ENCODE results near the gene PTPRT.
"Not testable (repeated sequence)": the region's sequence is repeated elsewhere in the genome, so short reads cannot be mapped to it uniquely, and the experiment has no call there.

Gene PTPRT

DNA sequence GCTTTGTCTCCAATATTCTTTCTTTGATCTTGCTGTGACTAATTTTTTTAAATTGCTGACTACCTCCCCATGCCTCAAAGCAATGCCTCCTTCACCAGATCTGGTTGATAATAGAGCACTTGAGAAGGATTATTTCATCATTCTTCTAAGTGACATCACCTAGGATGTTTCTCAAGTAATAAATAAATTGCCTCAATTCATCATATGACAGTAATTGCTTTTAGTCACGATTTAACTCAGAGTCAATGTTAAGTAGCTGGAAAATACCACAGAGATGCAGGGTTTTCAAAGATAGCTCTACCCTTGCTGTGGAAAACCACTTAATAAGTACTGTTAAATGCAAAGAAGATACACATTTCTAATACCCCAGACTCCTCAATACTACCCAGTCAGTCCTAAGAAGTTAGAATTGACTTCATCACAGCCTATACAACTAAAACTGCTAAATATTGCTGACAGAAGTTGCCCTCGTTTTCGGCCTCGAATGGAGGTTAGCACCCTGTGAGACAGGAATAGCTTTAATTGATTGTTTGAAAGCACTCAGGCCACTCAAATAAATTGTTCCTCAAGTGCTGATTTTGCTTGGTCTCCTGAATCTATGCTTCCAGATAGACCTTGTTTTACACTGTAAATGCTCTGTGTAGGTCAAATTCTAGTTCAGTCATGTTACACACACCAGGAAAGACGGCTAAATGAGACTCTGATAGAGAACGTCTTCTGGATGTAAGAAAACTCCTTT is 931.0 kb downstream of the PTPRT start:
- DNase-seq = no peak

DNA sequence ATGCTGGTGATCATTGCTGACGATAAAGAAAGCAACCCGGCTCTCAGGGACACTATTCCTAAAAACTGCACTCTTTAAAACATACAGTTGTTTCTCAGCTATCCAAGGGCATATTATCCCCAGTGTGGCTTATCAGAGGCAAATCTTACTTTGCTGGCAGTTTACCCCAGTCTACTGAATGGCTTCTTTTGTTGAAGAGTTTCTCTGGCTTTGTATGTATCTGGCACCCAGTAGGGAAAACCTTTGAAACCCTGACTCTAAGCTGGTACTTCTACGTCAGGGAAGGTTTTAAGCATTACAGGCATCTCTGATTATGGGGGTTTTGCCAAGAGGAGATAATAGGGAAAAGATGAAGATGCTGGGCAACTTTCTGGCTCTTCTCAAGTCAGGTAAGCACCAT is 933.9 kb downstream of the PTPRT start:
- DNase-seq = no peak

DNA sequence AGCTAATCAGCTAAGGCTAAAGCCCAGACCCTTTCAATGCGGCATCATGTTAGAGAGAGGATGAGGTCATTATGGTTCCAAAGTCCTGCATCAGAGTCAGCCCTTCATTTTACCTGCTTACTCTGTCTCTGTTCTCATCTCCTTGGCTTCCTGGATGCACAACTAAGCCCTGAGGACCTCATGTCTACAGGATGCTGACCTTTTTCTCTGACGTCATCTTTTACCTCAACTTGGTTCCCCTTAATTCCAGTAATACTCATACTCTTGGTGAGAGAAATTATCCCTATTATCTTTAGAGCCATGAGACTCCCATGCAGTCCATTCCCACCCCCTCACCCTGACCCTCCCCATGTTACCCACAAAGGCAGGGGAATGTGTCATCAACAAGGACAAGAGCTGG is 935.0 kb downstream of the PTPRT start:
- no peak for DNase-seq

DNA sequence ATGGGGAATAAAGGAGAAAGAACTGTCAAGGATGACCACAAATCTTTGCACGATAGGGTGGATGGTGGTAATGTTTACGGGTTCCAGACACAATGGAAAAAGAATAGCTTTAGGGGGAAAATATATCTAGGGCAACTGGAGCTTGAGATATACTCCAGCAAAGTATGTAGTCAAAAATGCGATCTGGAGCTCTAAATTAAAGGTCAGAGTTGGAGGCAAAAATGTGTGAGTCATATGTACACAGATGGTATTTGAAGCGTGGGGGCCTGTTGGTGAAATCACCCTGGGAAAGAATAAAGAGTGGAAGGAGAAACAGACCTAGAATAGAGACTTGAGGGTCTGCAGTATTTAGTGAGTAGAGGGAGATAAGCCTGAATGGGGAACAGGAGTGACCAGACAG is 937.6 kb downstream of the PTPRT start:
- no peak for DNase-seq

DNA sequence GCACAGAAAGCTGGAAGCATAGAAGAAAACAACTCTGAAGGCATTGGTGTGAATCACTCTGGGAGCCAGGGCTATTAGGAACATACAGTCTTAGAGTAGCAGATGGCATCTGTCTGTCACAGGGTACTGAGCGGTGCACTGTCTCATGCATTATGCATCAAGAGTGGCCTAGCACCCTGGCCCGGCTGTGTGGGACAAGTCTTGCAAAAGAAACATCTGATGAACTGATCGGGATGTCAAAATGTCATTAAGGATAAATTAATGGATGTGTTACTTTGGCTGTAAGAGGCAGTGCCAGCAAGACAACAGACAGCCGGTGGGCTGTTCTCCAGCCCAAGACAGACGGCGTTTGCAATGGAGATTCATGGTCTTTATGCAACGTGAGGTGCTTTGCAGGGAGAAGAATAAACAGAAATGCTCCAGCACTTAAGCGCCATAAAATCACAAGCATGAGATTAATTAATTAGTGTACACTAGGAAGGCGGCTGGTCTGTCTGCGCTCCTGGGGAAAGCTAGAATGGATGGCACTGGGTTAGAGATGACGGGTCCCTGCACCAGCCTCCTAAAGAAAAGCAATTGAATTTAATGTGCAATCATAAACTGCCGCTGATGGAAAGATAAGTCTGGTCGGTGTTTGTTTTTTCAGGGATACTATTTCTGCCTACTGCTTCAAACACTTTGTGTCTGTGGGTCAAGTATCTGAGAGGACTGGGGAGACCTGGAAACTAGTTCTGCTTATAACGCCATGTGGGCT is 970.9 kb downstream of the PTPRT start:
- DNase-seq = no peak

DNA sequence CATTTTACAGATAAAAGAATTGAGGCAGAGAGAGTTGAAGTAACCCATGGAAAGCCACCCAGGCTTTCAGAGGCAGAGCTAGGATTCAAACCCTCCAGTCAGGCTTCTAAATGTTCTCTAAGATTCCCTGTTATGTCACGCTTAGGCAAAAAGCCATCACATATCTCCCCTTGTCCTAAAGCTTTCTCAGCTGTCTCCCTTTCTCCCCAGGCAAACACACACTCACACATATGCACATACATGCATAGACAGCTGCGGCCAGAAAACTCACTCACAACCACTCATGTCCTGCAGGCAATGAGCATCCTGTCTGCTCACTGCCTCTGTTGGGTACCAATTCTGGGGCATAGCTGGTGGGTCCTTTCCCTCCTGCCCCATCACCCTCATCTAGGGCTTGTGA is 975.6 kb downstream of the PTPRT start:
- no peak for DNase-seq

DNA sequence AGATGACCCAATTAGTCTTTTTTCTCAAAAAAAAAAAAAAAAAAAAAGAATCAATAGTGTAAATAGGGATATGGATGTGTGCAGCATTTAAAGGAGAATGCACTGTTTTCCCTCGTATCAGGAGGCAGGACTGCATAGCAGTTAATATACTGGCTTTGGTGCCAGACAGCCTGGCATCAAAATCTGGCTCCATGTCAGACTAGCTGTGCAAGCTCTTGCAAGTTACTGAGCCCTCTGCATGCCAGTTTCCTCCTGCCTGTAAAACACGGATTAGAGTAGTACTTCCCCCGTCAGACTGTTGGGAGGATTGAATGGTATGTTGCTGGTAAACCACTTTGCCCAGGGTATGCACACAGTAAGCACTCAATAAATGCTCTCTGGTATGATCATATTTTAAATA is 977.3 kb downstream of the PTPRT start:
- DNase-seq = no peak

DNA sequence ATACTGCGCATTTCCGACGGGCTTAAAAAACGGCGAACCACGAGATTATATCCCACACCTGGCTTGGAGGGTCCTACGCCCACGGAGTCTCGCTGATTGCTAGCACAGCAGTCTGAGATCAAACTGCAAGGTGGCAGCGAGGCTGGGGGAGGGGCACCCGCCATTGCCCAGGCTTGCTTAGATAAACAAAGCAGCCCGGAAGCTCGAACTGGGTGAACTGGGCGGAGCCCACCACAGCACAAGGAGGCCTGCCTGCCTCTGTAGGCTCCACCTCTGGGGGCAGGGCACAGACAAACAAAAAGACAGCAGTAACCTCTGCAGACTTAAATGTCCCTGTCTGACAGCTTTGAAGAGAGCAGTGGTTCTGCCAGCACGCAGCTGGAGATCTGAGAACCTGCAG is 983.1 kb downstream of the PTPRT start:
- not testable (repeated sequence) for DNase-seq

DNA sequence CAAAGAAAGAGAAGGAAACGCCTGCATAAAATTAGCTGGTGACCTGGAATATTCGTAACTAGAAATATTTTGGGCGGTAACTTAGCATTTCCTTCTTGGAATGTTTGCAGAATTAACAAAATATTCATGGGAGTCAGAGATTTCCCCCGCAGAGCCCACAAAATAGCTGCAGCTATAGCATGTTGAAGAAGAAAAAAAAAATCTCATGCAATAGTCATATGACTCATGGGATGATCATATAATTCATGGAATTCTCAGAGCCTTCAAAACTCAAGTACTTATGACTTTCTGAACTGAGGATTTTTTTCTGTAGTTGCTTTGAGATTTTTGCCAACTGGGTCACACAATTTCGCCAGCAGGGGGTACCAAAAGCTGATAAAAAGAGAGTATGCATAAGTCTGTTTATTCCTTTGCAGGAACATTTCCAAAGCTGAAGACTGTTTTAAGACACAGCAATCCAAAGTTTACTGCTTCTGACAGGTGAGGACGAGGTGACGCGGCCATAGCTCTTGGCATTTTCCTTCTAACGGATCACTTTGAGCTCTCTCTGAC is 985.5 kb downstream of the PTPRT start:
- DNase-seq = no peak

DNA sequence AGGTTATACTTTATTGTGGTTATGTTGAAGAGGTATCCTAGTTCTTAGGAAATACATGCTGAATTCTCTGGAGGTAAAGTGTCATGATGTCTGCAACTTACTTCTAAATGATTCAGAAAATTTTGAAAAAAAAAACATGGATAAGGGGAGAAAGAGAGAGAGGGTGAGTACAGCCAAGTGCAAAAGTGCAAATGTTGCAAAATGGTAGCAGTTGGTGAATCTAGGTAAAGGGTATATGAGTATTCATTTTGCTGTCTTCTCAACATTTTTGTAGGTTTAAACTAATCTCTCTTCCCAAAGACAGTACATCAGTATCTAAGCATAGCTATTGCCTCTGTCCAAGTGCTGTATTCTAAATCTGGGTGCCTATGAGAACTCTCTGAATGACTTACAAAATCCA is 992.1 kb downstream of the PTPRT start:
- no peak for DNase-seq

DNA sequence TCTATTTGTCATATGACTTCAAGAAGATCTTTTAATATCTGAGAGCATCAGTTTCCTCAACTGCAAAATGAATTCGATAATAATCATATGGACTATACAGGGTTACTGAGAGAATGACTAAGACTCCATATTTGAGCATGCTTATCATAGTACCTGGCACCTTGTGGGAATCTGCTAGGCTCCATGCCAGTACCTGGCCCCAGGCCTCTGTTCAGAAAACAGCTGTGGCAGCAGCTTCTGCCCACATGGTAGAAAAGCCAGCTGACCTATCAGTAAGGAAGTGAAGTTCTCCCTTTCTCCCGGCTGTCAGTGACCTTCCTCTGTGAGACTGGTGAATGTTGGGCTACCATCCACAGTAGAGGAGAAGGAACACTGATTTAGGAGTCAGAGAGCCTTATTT is 996.6 kb downstream of the PTPRT start:
- DNase-seq = no peak

DNA sequence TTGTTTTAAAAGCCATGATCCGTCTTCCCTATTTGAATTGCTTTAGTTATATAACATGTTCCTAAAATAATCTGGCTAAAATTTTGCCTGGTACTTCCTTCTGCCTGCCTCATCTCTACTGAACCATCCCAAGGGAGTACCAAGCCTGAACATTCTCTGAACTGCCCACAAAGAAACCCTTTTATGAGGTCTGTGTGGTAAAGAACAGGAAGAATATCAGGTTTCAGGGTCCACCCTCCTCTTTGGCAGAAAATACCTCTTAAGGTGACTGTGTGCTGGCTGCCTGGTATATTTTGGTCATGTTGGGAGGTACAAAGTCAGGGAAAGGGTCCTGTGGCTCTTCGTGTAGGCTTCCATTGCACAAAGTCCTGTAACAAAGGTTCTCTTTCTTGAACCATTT is 997.4 kb downstream of the PTPRT start:
- no peak for DNase-seq

DNA sequence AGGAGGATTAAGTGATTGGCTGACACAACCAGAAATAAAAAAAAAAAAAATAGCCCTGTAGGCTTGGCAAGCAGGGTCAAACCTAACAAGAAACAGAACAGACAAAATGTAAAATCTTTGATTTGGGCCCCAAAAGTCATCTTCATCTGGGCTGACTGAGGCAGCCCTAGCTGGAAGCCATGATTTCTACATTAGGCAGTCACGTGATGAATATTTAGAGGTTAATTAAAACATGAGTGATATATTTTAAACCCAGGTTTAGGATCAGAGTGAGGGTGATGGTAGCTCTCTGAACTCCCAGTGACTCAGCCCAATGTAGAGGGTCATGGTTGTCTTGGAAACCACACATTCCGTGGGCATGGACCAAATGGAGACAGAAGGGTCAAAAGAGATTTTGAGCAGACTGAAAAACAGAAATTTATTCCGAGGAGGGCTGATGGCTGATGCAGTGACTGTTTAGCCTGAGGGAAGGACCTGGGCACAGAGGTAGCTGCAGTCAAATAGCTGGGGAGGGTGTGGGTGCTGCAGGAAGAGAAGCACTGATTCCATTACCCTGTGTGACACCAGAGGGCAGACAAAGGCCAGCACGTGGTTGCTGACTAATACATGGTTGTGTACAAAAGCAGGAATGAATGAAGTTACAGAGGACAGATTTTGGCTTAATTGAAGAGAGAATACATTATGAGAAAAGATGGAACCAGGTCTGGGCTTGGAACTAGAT is 998.4 kb downstream of the PTPRT start:
- DNase-seq = no peak

DNA sequence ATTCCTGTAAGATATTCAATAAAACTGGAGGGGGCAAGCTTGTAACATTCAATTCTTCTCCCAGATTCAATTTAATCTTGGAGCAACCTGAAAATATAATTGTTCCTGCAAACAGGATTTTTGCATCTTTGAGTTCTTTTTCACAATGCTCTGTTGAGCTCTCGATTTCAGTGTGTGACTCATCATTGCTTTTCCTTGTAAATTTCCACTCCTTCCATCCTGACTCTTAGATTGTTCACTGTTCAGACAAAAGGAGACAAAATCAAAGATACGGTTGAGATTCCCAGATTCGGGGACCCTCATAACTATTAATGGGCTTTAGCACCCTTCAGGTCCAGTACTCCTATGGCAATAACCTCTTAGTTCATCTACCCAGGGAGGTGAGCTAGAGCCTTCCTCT is 999.6 kb downstream of the PTPRT start:
- no peak for DNase-seq

DNA sequence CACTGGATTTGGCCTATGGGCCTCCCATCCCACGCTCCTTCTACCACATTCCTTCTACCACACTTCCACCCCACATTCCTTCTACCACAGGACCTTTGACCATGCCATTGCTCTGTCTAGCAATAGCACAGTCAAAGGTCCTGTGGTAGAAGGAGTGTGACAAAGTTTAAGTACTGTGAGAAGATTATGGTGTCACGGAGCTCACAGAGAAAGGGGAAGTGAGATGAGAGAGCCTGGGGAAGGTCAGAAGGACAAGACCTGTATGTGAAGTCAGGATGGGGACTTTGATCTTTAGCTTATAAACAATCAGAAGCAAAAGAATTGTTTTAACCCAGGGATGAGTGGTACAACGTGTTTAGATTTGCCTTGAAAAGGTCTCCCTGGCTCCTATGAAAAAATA is 1003.4 kb downstream of the PTPRT start:
- DNase-seq = no peak

DNA sequence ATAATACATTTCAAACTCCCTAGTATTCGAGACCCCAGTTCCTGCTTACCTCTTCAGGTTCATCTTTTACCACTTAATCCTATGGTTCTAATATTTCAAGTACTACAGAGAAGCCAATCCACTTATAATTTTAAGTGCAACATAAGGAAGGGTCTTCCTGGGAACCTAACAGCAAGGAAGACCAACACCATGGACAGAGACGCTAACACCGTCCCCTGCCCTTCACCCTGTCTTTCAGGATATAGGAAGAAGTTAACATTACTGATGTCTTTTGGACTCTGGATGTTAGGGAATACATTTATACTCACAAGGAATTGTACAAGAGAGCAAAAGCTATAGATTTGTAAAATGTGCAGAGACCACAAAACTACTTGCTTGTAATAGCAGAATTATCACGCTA is 1006.6 kb downstream of the PTPRT start:
- no peak for DNase-seq

DNA sequence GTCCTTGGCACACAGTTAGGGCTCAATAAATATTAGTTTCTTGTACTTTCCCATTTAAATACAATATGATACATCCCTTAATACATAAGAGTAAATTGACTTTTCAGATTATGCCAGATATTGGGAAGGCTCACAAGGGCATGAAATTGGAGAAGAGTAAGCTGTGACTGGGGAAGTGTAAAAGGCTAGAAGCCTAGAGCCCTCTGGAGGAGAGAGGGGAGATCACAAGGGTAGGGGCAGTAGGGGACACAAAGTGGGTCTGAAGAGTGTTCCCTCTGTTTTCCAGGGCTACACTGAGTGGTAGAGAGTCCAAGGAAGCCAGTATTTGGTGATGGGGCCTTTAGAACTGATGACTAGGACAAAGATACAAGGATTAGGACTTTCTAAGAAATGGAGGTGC is 1008.6 kb downstream of the PTPRT start:
- DNase-seq = no peak

DNA sequence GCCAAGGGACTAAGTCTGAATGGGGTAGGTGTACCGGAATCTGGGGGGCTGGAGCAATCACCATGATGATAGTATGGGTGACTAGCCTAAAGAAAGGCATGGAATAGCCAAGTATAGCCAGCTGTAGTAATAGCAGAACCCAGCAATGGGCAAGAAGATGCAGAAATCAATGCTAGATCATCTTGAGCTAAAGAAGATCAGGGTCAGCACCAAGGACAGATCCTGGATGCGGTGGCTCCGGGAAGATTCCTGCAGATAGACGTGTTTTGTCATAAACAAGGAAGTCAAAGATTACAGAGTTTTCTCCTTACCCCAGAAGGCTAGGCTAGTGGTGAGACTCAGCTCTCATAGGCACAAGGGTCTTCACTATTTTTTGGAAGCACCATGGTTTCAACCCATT is 1009.9 kb downstream of the PTPRT start:
- DNase-seq = no peak

DNA sequence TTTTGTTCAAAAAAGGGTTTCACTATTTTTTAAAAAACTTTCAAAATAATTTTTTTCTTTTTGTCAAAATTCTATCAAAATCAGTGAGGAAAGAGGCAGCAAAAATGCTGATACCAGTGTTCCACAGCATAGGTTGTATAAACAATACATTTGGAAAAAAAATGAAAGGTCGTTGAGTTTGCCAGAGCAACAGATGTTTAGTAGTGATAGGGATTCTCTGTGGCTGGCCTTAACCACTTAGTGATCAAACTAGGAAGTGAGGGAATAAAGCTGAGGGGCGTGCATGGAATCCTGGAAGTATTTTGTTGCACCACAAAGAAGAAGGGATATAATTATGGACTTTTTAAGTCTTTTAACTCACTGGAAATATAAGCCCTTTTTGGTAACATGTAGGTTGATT is 1016.3 kb downstream of the PTPRT start:
- no peak for DNase-seq

DNA sequence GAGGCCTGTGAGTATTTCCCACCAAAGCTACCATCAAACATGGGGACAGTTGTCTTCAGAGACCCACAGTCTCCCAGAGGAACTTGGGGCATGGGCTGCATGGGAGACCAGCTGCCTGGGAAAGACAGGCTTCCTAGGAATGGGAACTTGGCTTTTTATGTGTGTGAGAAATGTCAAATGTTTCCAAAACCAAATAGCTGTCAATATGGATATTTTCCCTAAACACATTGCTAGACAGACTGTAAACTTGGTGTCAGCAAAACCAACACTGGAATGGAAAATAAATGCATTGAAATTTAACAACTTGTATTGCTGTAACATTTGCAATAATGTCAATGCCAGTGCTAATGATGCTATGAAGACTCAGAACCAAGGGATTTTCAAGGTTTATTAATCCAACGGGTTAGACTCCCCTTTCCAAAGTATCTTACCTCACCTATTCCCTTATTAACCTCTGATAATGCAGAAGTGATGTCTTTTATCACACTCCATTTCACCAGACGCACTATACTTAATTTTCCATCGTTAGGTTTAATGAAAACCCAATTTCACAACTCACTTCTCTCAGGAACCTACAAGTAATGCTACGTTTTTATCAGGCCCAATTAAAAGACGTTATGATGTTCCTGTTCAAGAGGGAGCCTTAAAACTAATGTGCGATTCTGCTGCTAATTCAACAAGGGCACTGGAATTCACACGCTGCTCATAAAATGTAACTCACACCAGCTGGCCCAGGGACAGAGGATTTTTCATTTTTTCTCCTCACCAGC is 1025.4 kb downstream of the PTPRT start:
- no peak for DNase-seq

DNA sequence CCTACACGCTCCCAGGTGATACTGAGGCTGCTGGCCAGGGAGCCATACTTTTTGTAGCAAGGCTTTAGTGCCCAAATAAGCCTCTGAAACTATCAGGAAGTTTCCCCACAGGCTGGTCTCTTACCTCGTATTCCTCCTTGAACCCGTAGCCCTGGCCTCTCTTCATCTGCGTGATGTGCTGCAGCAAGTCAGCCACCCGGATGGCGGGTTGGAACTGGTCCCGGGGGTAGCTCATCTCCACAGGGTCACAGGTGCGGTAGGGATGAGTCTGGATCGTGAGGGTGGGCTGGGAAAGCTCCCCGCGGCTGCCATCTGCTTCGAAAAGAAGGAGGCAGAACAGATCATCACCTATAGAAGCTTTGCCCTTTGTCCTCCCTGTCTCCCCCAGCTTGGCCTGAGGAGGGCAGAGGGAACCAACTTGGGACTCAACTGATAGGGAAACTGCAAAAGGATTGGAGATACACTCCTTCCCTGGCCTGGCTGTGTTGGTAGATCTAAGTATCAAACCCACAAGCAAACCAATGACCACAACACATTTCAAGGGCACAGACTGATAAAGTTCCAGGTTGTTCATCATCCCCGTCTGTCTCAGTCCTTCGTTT is 1028.4 kb downstream of the PTPRT start:
- DNase-seq = no peak

DNA sequence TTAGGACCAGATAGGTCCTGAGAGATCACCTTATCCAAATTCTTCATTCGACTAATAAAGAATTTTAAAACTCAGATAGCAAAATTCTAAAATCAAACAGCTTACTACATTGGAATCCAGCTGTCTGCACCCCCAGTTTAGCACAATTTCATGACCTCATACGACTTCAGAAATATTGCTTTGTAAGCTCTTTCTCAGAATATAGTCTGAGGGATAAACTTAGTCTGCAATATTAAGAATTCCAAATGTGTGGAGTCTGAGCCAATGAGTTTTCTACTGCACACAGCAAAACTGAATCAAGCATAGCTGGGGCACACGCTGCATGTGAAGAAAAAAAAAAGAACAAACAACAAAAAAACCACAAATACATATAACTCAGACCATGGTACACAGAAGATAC is 1029.9 kb downstream of the PTPRT start:
- DNase-seq = no peak

DNA sequence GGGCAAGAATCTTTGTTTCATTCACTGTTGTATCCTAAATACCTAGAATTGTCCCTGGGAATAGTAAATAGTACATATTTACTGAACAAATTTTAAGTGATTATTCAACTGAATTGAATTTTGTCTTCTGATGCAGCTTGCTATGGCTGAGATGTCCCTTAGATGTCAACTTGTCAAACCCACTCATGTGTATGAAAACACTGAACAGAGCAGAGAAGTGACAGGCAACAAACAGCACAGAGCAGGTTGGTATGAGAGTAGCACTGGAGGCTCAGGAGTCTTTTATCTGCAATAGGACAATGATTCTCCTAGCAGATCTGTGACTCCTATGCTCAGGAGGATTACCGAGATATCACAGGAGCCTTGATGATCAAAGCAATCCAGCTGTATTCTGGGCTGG is 1031.4 kb downstream of the PTPRT start:
- DNase-seq = no peak
